ENCODE results near the gene ZC3H7B. TPM values are rescaled to one million over a fixed set of nuclear protein-coding genes. Genes with fewer than 3 reads are reported as not detected.

The ZC3H7B gene
- total RNA-seq, 4 donors from 2014 or later = 39.0 to 65.2 (median 39.5) TPM

DNA sequence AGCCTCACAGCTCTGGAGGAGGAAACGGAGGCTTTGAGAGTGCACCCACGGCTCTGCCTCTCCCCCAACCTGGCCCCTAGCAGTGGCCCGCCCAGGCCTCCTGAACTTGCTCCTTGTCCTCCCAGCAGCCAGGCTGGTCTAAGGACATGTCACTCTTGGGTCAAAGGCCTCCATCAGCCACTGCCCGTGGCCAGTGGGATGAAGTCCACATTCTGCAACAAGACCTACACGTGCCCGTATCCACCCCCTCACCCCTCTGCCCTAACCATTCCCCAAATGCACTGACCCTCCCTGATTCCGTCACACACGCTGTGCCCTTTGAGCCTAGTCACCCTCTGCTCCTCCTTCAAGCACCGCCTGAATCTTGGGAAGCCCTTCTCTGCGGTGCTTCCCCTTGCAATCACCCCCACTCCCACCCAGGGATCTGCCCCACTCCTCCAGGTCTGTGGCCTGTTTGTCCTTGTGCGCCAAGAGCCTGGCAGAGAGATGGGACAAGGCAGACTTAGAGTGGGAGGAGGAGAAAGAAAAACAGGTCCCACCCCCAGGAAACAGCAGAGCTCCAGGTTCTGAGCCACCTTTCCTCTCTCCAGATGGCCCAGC, 43.0 kb downstream of the ZC3H7B start:
- no peak overlapping the region for H3K4me3 ChIP-seq
- no peaks in the 10 kb centered on the region for H3K4me1 ChIP-seq
- no peaks in the 10 kb centered on the region for H3K27me3 ChIP-seq
- no peaks in the 10 kb centered on the region for H3K9me3 ChIP-seq
- no peak overlapping the region for H3K27ac ChIP-seq
- no peak for ATAC-seq
- 81 to 100% methylated on average over 1 to 3 of the region's 11 CpGs for WGBS, 2 donors (ENCODE audit: low coverage in 1 of 2)
- no peak for TF ChIP-seq POLR2AphosphoS5 (IDR thresholded peaks at IDR 0.05)
- TF ChIP-seq, protein P1, sequence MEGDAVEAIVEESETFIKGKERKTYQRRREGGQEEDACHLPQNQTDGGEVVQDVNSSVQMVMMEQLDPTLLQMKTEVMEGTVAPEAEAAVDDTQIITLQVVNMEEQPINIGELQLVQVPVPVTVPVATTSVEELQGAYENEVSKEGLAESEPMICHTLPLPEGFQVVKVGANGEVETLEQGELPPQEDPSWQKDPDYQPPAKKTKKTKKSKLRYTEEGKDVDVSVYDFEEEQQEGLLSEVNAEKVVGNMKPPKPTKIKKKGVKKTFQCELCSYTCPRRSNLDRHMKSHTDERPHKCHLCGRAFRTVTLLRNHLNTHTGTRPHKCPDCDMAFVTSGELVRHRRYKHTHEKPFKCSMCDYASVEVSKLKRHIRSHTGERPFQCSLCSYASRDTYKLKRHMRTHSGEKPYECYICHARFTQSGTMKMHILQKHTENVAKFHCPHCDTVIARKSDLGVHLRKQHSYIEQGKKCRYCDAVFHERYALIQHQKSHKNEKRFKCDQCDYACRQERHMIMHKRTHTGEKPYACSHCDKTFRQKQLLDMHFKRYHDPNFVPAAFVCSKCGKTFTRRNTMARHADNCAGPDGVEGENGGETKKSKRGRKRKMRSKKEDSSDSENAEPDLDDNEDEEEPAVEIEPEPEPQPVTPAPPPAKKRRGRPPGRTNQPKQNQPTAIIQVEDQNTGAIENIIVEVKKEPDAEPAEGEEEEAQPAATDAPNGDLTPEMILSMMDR (IDR thresholded peaks at IDR 0.05) = no peak
- peaks cover 0 to 100% of the 10 kb centered on the region in 2 donors for H3K36me3 ChIP-seq

DNA sequence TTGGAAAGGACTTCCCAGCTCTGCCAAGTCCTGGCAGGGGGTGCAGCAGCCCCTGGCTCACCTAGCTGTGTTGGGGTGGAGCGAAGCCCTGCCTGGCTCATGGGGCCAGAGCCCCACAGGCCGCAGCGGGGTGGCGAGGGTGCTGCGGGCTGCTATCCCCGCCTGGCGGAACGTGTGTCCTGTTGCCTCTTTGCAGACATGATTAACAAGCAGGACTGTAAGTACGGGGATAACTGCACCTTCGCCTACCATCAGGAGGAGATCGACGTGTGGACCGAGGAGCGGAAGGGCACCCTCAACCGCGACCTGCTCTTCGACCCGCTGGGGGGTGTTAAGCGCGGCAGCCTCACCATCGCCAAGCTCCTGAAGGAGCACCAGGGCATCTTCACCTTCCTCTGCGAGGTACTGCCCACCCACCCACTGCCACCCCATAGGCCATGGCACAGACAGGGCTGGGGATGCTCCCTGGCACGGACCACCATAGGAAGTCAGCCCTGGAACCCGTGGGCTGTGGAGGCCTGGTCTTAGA, 44.5 kb downstream of the ZC3H7B start:
- Histone ChIP-seq H3K36me3 (peaks cover 0 to 100% of the 10 kb centered on the region in 2 donors), H3K4me1 (peaks cover 0 to 4% (median 0%) of the 10 kb centered on the region in 3 donors), H3K27ac (no peak overlapping the region), H3K4me3 (no peak overlapping the region), H3K9me3 (no peaks in the 10 kb centered on the region), H3K27me3 (no peaks in the 10 kb centered on the region)
- TF ChIP-seq POLR2A (IDR thresholded peaks at IDR 0.05) (no peak), POLR2AphosphoS5 (IDR thresholded peaks at IDR 0.05) (no peak), EP300 (IDR thresholded peaks at IDR 0.05) (no peak)
- TF ChIP-seq, protein P1 (IDR thresholded peaks at IDR 0.05) = no peak
- ATAC-seq = no peak
- 60 to 73% methylated on average over 1 to 2 of the region's 24 CpGs for WGBS, 2 donors (ENCODE audit: low coverage in 1 of 2)

DNA sequence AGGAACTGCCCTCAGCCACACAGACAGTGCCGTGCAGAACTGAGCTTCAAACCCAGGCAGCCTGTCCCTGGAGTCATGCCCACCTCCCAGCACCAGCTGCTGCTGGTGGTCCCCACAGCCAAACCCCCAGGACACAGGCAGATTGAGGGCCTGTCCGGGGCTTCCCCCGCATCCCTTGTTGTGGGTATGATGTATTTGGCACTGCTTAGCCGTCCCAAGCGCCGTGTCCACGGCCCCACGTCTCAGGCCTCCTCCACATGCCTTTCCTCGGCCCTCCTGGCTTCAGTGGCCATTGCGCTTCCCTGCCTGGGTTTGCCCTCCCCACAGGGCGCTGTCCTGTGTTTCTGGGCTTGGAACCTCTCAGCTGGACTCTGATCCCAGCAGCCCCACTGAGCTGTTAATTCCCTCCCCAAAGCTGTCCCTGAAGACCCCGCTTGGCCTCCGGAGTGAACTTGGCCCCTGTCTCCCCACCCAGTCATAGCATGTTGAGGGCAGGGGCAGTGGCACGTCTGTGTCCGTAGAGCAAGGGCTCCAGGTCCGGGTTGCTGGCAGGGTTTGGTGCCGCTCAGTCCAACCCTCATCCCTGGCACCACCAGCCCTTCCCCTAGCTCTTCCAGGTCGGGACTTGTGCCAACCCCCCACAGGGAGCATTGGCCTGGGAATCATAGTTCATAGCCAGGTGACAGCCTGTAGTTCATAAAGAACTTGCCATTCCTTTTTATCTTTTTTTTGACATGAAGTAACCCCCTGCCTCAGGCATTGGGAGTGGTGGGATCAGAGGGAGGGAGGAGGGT, 45.9 kb downstream of the ZC3H7B start:
- Histone ChIP-seq H3K9me3 (no peaks in the 10 kb centered on the region), H3K27me3 (no peaks in the 10 kb centered on the region), H3K36me3 (peaks cover 0 to 100% of the 10 kb centered on the region in 2 donors), H3K4me3 (no peak overlapping the region), H3K27ac (no peak overlapping the region), H3K4me1 (peaks cover 0 to 4% (median 0%) of the 10 kb centered on the region in 3 donors)
- TF ChIP-seq POLR2AphosphoS5 (IDR thresholded peaks at IDR 0.05) (no peak), POLR2A (IDR thresholded peaks at IDR 0.05) (no peak)
- TF ChIP-seq, protein P1 (IDR thresholded peaks at IDR 0.05) = no peak
- 88 to 93% methylated on average over 3 to 11 of the region's 18 CpGs for WGBS, 2 donors (ENCODE audit: low coverage in 1 of 2)
- no peak for ATAC-seq

DNA sequence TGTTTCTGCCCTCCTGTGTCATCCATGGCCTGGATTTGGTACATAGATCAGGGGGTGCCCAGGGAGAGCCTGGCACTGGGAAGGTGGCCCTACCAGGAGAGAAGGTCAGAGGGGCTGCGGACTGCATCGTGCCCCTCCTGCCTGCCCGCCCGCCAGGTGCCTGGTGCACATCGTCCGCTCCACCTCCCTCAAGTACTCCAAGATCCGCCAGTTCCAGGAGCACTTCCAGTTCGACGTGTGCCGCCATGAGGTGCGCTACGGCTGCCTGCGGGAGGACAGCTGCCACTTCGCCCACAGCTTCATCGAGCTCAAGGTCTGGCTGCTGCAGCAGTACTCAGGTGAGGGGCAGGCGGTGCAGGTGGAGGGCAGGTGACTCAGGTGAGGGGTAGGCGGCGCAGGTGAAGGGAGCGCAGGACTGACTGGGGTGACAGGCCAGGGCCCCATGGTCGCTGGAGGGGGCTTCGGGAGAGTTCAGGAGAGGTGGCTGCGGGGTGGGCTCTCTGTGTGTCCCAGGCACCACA, 47.7 kb downstream of the ZC3H7B start:
- no peak for ATAC-seq
- Histone ChIP-seq H3K27ac (no peak overlapping the region), H3K36me3 (peaks cover 0 to 100% of the 10 kb centered on the region in 2 donors), H3K27me3 (no peaks in the 10 kb centered on the region), H3K4me1 (peaks cover 0 to 4% (median 0%) of the 10 kb centered on the region in 3 donors), H3K9me3 (no peaks in the 10 kb centered on the region), H3K4me3 (no peak overlapping the region)
- 96% methylated on average over 5 of the region's 22 CpGs; no CpG with 5 or more reads in 1 of the 2 donors for WGBS, 2 donors (ENCODE audit: low coverage in 1 of 2)
- TF ChIP-seq, protein P1 (IDR thresholded peaks at IDR 0.05) = no peak
- TF ChIP-seq EP300 (IDR thresholded peaks at IDR 0.05) = no peak
- TF ChIP-seq POLR2A (IDR thresholded peaks at IDR 0.05) = no peak
- TF ChIP-seq POLR2AphosphoS5 (IDR thresholded peaks at IDR 0.05) = no peak
